A673 (cell line): ENCODE data around the gene TTLL10.

Experiments used
- EZH2 ChIP-seq: fragments of 200-600 bp; sonication (generic); IDR thresholded peaks from 2 replicates; pipeline ENCODE4 v1.6.1; 2017; ENCODE audit warnings: borderline replicate concordance, low read depth, mild to moderate bottlenecking, mixed read lengths, antibody characterized with exemption, low read length; ENCODE audit not compliant: poor library complexity, severe bottlenecking
- TF ChIP-seq, protein P1 (sequence below): fragments of 300-800, 200-600 bp; sonication (generic); conservative IDR thresholded peaks from 2 replicates; pipeline ENCODE4 v1.5.1; 2017; ENCODE audit warnings: low read depth, mild to moderate bottlenecking, antibody characterized with exemption, low read length, moderate library complexity, mixed read lengths

DNA sequence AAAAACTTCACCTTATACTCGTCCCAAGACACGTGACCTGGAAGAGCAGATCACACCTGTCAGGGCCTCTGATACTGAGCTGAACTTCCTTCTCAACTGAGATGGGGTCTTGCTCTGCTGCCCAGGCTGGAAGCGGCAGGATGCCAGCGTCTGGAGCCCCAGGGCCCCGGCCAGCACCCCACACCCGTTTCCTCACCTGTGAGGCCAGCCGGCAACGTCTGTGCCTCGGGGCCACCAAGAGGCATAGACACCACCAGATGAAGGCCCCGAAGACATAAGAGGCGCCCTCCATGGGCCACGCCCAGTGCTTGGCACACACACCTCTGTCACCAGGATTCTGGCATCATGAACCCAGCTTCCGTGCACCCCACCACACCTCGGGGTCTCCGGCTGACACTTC lies 49.6 kb downstream of the TTLL10 start:
- TF ChIP-seq, protein P1, sequence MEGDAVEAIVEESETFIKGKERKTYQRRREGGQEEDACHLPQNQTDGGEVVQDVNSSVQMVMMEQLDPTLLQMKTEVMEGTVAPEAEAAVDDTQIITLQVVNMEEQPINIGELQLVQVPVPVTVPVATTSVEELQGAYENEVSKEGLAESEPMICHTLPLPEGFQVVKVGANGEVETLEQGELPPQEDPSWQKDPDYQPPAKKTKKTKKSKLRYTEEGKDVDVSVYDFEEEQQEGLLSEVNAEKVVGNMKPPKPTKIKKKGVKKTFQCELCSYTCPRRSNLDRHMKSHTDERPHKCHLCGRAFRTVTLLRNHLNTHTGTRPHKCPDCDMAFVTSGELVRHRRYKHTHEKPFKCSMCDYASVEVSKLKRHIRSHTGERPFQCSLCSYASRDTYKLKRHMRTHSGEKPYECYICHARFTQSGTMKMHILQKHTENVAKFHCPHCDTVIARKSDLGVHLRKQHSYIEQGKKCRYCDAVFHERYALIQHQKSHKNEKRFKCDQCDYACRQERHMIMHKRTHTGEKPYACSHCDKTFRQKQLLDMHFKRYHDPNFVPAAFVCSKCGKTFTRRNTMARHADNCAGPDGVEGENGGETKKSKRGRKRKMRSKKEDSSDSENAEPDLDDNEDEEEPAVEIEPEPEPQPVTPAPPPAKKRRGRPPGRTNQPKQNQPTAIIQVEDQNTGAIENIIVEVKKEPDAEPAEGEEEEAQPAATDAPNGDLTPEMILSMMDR: no peak
- TF ChIP-seq EZH2: no peak
